Endothelial cell of umbilical vein (primary cell): Measurements from ENCODE around the gene GJA1. TPM values are rescaled to one million over a fixed set of nuclear protein-coding genes. Genes with fewer than 3 reads are reported as not detected.

ENCODE experiments used
- BruUV-seq: library from RNA; stranded (reverse); fragments of 400-500 nt; replicated peaks from 2 replicates; lab custom pipeline; 2021; lab: Mats Ljungman, UMichigan
- CTCF ChIA-PET: fragments of 300-600, 350-600 bp; sonication (Branson Sonifier 250); formaldehyde crosslinking; loops from one replicate; lab custom pipeline; 2021; ENCODE audit warnings: antibody characterized with exemption, inconsistent platforms; lab: Charles Lee
- POLR2A ChIA-PET: fragments of 300-600, 350-600 bp; sonication (Branson Sonifier 250); formaldehyde crosslinking; loops from one replicate; lab custom pipeline; 2021; ENCODE audit warnings: antibody characterized with exemption, inconsistent platforms; lab: Charles Lee
- DNase-seq: peaks from one replicate; pipeline ENCODE4 v3.0.0-alpha.2; 2011; ENCODE audit warnings: low read depth, low spot score
- FAIRE-seq: peaks from 2 replicates; lab custom pipeline; 2011; peaks lifted over from hg19 to GRCh38; lab: Jason Lieb, UNC
- H2AFZ ChIP-seq: 2 replicates; pipeline ENCODE4 v1.6.0; 2012; ENCODE audit warnings: low read depth, low read length, control low read depth, inconsistent platforms
- H3K27ac ChIP-seq: 2 replicates; pipeline ENCODE4 v1.5.1; 2011; ENCODE audit warnings: low read depth, mild to moderate bottlenecking, control low read depth, low read length, moderate library complexity; ENCODE audit not compliant: insufficient read depth
- H3K27me3 ChIP-seq, 2 experiments: 2 replicates each; pipeline versions ENCODE4 v1.6.0 to v1.6.1; 2011; ENCODE audit warnings: low read length in 2 of 2, mixed read lengths in 1 of 2; ENCODE audit not compliant: control insufficient read depth in 2 of 2, insufficient read depth in 2 of 2
- H3K36me3 ChIP-seq, 2 experiments: 2 replicates in 1 of 2; 3 replicates in 1 of 2; pipeline ENCODE4 v1.5.1; 2011; ENCODE audit warnings: low read length in 2 of 2, mild to moderate bottlenecking in 1 of 2, moderate library complexity in 1 of 2; ENCODE audit not compliant: control insufficient read depth in 2 of 2, insufficient read depth in 2 of 2; ENCODE audit errors: extremely low read depth in 1 of 2
- H3K4me1 ChIP-seq: 3 replicates; pipeline ENCODE4 v1.5.1; 2011; ENCODE audit warnings: mild to moderate bottlenecking, low read length; ENCODE audit not compliant: control insufficient read depth, insufficient read depth; ENCODE audit errors: extremely low read depth
- H3K4me2 ChIP-seq: 2 replicates; pipeline ENCODE4 v1.6.1; 2011; ENCODE audit warnings: low read length, control low read depth, mixed read lengths; ENCODE audit not compliant: insufficient read depth
- H3K4me3 ChIP-seq, 3 experiments: fragments of 200-600 bp in 1 of 3; sonication (generic), shearing (Covaris generic) in 1 of 3; replicated peaks in 1 of 3; 2 replicates each; pipeline ENCODE4 v1.5.1; 2011 to 2016; ENCODE audit warnings: control low read depth in 3 of 3, low read length in 3 of 3, mild to moderate bottlenecking in 2 of 3, inconsistent platforms in 1 of 3, low read depth in 1 of 3, moderate library complexity in 1 of 3; ENCODE audit not compliant: insufficient read depth in 1 of 3
- H3K79me2 ChIP-seq: 2 replicates; pipeline ENCODE4 v1.6.0; 2012; ENCODE audit warnings: low read length, inconsistent platforms; ENCODE audit not compliant: control insufficient read depth, insufficient read depth
- H3K9ac ChIP-seq: replicated peaks from 2 replicates; pipeline ENCODE3; 2011; ENCODE audit warnings: low read length, control low read depth; ENCODE audit not compliant: insufficient read depth; ENCODE audit errors: extremely low read depth
- H3K9me1 ChIP-seq: replicated peaks from 3 replicates; pipeline ENCODE4 v1.6.0; 2011; ENCODE audit warnings: mild to moderate bottlenecking, low read length; ENCODE audit not compliant: control insufficient read depth, insufficient read depth; ENCODE audit errors: extremely low read depth
- H3K9me3 ChIP-seq: replicated peaks from 2 replicates; pipeline ENCODE4 v1.5.1; 2012; ENCODE audit warnings: low read length, inconsistent platforms; ENCODE audit not compliant: control insufficient read depth, insufficient read depth
- H4K20me1 ChIP-seq: replicated peaks from 2 replicates; pipeline ENCODE3; 2011; ENCODE audit warnings: mild to moderate bottlenecking, low read length; ENCODE audit not compliant: control insufficient read depth, insufficient read depth; ENCODE audit errors: extremely low read depth
- EZH2 ChIP-seq: IDR thresholded peaks from 2 replicates; pipeline ENCODE4 v1.6.1; 2012; ENCODE audit warnings: borderline replicate concordance, low read depth, mild to moderate bottlenecking, moderate library complexity, low read length, inconsistent platforms; ENCODE audit not compliant: severe bottlenecking
- FOS ChIP-seq: IDR thresholded peaks from 2 replicates; pipeline ENCODE4 v1.6.1; 2011; ENCODE audit warnings: mild to moderate bottlenecking, low read length, moderate library complexity, borderline replicate concordance; ENCODE audit not compliant: insufficient read depth
- GATA2 ChIP-seq: IDR thresholded peaks from 2 replicates; pipeline ENCODE4 v1.7.0; 2011; ENCODE audit warnings: low read depth, mild to moderate bottlenecking, moderate library complexity, mixed read lengths, low read length; ENCODE audit not compliant: insufficient read length, insufficient read depth
- JUN ChIP-seq: IDR thresholded peaks from 2 replicates; pipeline ENCODE4 v1.6.1; 2011; ENCODE audit warnings: borderline replicate concordance, low read depth; ENCODE audit not compliant: insufficient read length, insufficient read depth
- MYC ChIP-seq: IDR thresholded peaks from one replicate; pipeline ENCODE4 v1.6.1; 2011; ENCODE audit warnings: mild to moderate bottlenecking, low read depth, low read length
- POLR2A ChIP-seq: IDR thresholded peaks from 2 replicates; pipeline ENCODE4 v1.6.1; 2012; ENCODE audit warnings: low read depth, mild to moderate bottlenecking, control low read depth, low read length
- POLR2AphosphoS5 ChIP-seq: IDR thresholded peaks from 2 replicates; pipeline ENCODE4 v1.6.1; 2012; ENCODE audit warnings: low read depth, mild to moderate bottlenecking, control low read depth, low read length, moderate library complexity; ENCODE audit not compliant: insufficient read depth
- dilution Hi-C: fragments of 300-500 bp; cut with MboI; formaldehyde crosslinking; loops from one replicate; pipeline ENCODE4 v1.15.0; 2019; ENCODE audit warnings: low sequenced_read_pairs; ENCODE audit not compliant: extremely low pct_ligation_motif_present
- intact Hi-C: fragments of 100-400 bp; cut with micrococcal nuclease; formaldehyde crosslinking; loops from one replicate; pipeline ENCODE4 v1.10.0; 2022
- polyA plus RNA-seq, 4 experiments: library from polyadenylated mRNA; depleted of rRNA in 3 of 4; stranded (reverse) in 3 of 4; unstranded in 1 of 4; fragments of >200 nt; gene quantifications; 2 replicates each; pipeline versions ENCODE4 v1.2.1 to v1.2.3, GENCODE V29; 2011 to 2012; ENCODE audit warnings: missing spikeins in 1 of 4
- total RNA-seq: library from RNA; stranded (reverse); gene quantifications from 2 replicates; pipeline ENCODE4 v1.2.3, GENCODE V29; 2021
- TF ChIP-seq, protein P1 (sequence below): IDR thresholded peaks from 2 replicates; pipeline ENCODE4 v1.6.1; 2011; ENCODE audit not compliant: insufficient read depth, insufficient read length
- TF ChIP-seq, protein P2 (sequence below), 2 donors: IDR thresholded peaks; 1 replicate in 1 of 2; 2 replicates in 1 of 2; pipeline ENCODE4 v1.5.1; 2011; ENCODE audit warnings: low read length in 2 of 2, mild to moderate bottlenecking in 2 of 2, moderate library complexity in 2 of 2, control low read depth in 1 of 2, inconsistent platforms in 1 of 2, low read depth in 1 of 2; ENCODE audit not compliant: insufficient read depth in 1 of 2; ENCODE audit errors: extremely low read depth in 1 of 2

Gene GJA1
- total and polyA plus RNA-seq, 2 donors (not counting 3 experiments of a cell fraction or from before 2014, with no cell fraction given) = 185 to 235 TPM

DNA sequence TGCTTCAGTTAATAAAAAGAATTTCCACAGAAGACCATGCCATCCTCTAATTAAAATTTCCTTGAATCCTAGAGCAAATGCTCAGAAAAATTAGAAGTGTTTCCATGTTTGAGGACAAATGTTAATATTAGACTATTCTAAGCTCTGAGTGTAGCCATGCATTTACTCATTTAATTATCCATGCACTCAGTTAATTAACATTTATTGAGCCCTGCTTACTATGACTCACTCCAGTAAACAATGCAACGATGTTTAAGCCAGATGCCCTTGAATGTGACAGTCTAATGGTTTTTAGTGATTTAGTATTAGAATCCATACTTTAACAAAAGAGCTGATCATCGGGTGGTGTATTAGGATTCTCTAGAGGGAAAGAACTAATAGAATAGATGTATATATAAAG is 37.3 kb upstream of the GJA1 start:
- no peak overlapping the region for H3K27ac ChIP-seq
- no peaks in the 10 kb centered on the region for H3K9me3 ChIP-seq
- POLR2A ChIA-PET = no interaction called here
- BruUV-seq = no TSS peak
- FAIRE-seq (no peak), DNase-seq (no peak)
- TF ChIP-seq, protein P1, sequence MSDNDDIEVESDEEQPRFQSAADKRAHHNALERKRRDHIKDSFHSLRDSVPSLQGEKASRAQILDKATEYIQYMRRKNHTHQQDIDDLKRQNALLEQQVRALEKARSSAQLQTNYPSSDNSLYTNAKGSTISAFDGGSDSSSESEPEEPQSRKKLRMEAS = no peak
- TF ChIP-seq, protein P2, sequence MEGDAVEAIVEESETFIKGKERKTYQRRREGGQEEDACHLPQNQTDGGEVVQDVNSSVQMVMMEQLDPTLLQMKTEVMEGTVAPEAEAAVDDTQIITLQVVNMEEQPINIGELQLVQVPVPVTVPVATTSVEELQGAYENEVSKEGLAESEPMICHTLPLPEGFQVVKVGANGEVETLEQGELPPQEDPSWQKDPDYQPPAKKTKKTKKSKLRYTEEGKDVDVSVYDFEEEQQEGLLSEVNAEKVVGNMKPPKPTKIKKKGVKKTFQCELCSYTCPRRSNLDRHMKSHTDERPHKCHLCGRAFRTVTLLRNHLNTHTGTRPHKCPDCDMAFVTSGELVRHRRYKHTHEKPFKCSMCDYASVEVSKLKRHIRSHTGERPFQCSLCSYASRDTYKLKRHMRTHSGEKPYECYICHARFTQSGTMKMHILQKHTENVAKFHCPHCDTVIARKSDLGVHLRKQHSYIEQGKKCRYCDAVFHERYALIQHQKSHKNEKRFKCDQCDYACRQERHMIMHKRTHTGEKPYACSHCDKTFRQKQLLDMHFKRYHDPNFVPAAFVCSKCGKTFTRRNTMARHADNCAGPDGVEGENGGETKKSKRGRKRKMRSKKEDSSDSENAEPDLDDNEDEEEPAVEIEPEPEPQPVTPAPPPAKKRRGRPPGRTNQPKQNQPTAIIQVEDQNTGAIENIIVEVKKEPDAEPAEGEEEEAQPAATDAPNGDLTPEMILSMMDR (IDR thresholded peaks at IDR 0.05; ENCODE audit: extremely low read depth in 1 of 2, insufficient read depth in 1 of 2, low read depth in 1 of 2, low read length in 2 of 2) = no peak
- TF ChIP-seq GATA2 (no peak), JUN (no peak), POLR2AphosphoS5 (no peak), POLR2A (no peak), EZH2 (no peak), MYC (no peak), FOS (no peak)
- no peaks in the 10 kb centered on the region for H3K27me3 ChIP-seq
- H3K4me1 ChIP-seq = no peaks in the 10 kb centered on the region
- H4K20me1 ChIP-seq = no peaks in the 10 kb centered on the region
- intact Hi-C loops = no loop called here
- H3K9ac ChIP-seq = no peak overlapping the region
- H3K4me2 ChIP-seq = no peak overlapping the region
- H3K4me3 ChIP-seq = no peak overlapping the region
- H3K79me2 ChIP-seq = no peaks in the 10 kb centered on the region
- no peaks in the 10 kb centered on the region for H3K36me3 ChIP-seq
- CTCF ChIA-PET = interaction anchor here (1.0 to 2.0 kb wide), 3 partner anchors 15 to 636 kb away, joined by 3 to 7 read pairs (median 3); no protein-coding TSS in a partner anchor
- dilution Hi-C loops = no loop called here
- H3K9me1 ChIP-seq = no peaks in the 10 kb centered on the region
- H2AFZ ChIP-seq = no peak overlapping the region
